Activated T-helper 1 cell treated with Interleukin-2 at 50 U/mL for 16 hours (primary cell): ENCODE results near the gene HSF5.

ENCODE experiments used
- DNase-seq: peaks from one replicate; pipeline ENCODE4 v3.0.0-alpha.2; 2020; ENCODE audit warnings: low read depth

The HSF5 gene, protein sequence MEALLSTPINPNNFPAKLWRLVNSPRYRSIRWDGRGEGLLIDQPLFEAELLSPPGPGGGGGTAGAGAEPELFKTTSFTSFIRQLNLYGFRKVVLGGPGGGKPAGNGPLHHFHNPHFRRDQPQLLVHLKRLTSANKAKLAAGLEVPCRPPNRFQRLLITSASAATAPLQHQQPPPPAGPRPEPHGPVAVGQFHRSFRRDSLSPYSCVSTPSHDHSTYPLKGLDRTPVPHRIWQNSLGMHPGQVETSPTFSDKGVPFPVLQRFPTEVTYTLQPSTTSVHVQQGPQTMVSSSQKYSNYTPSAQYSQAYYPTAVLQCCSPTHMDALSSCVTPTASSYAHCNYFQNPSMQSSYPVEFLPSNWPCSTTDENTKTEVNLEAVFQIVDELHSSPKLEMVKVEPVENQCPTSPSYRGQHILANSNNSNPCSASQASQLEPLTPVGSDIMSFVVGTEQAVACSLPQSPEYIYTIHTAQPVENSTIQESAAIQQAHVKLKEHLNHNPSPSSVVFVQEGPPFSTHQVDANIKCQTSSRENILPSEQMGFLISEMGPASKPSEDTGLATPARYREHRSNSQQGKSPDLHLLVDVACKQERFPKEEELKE

DNA sequence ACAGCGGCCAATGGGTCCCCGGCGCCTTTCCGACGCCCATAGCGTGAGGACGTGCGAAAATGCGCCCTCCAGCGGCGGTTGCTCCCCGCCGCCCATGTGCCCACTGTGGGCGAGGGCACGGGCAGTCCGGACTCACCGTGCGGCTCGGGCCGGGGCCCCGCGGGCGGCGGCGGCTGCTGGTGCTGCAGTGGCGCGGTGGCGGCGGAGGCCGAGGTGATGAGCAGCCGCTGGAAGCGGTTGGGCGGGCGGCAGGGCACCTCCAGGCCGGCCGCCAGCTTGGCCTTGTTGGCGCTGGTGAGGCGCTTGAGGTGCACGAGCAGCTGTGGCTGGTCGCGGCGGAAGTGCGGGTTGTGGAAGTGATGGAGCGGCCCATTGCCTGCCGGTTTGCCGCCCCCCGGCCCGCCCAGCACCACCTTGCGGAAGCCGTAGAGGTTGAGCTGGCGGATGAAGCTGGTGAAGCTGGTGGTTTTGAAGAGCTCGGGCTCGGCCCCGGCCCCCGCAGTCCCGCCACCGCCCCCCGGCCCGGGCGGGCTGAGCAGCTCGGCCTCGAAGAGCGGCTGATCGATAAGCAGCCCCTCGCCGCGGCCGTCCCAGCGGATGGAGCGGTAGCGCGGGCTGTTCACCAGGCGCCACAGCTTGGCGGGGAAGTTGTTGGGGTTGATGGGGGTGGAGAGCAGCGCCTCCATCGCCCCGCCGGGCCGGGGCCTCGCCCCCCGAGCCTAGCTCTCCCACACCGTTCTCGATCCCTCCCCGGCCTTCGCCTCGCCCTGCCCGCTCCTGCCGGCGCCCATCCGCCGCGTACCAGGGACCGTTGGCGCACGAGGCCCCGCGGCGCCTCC lies at the start of gene HSF5:
HSF5 (minus strand) TSS at position 820 of the 839 bp plus-strand sequence; CDS start at position 686, 134 bp downstream.
- peak; percentile 73 for DNase-seq

DNA sequence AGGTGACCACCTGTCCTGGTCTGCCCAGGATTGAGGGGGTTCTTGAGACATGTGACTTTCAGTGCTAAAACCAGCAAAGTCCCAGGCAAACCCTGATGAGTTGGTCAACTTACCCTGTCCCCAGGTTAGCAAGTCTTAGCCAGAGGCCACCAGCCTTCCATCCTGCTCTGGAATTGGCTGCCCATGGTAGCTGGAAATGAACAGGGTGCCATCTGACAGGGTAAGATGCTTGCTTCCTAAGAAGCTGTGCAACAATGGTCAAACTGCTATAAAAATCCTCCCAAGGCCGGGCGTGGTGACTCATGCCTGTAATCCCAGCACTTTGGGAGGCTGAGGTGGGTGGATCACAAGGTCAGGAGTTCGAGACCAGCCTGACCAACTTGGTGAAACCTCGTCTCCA lies 49.1 kb upstream of the HSF5 start:
- DNase-seq = no peak

DNA sequence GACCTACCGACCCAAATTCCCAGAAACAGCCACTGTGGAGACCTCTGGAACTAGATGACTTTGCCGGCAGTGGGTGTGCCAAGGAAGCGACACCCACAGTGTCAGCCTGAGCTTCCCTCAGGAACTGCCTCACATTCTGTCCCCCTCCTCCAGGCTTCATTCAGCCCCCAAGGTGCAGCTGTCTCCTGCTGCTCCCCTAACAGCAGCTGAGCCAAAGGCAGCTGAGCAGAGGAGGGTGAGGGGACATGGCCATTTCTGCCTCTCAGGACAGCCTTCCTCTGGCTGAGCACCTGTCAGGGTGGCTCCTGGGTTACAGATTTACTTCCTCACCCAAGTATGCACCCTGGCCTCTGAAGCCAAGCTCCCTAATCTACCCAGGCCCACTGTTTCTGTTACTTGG lies 48.3 kb upstream of the HSF5 start:
- DNase-seq = no peak

DNA sequence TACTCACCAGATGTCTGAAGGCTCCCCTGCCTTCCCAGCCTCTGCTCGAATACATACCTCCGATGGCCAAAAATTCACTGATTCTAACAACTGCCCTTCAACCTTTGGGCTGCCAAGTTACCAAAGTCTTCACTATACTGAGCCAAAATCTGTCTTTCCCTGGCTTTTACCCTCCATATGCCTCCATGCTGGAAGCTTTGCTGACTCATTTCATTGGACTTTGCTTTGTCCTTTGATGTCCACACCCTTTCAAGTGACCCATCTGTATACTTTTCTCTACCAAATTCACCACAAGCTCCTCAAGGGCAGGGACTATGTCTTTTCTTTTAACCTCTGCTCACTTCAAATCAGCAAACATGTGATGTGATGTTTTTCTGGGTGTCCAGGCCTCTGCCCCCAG lies 47.2 kb upstream of the HSF5 start:
- no peak for DNase-seq

DNA sequence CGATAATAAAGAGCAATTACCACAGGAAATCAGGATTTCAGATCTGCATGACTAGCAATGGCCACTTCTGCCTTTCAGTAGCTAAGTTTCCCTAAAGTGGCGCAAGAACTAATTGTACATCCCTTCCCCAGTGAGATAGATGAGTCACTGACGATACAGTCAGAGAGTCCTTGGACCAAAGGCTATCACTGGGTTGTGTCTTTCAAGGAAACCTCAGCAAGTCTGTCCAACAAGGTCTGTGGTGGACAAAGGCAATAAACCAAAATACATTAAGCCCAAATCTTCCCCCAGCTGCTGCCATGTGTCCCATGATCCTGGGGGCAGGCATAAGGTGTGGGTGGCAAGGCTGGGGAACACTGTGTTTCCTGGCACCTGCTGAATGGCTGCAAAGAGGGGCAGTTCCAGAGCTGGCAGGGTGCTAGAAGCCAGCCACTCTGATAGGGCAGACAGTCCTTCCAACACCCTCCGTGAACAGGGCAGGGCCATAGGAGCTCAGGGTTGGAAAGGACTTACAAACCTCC lies 46.8 kb upstream of the HSF5 start:
- DNase-seq = no peak

DNA sequence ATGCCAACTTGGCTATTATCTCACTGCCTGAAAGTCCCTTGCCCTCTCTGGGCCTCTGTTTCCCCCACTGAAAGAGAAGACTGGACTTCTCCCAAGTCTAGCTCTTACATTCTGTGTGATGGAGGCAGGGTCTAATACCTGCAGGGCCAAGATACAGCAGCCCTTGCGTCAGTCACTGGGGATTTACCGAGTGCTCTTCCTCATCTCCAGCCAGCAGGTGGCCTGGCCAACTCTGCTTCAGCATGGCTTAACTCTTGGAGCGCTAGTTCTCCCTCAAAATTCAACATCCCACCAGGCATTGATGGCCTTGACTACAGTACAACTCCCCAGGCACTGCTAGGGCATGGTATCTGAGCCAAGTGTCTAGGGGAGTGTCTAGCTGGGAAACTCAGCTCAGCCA lies 46.1 kb upstream of the HSF5 start:
- no peak for DNase-seq

DNA sequence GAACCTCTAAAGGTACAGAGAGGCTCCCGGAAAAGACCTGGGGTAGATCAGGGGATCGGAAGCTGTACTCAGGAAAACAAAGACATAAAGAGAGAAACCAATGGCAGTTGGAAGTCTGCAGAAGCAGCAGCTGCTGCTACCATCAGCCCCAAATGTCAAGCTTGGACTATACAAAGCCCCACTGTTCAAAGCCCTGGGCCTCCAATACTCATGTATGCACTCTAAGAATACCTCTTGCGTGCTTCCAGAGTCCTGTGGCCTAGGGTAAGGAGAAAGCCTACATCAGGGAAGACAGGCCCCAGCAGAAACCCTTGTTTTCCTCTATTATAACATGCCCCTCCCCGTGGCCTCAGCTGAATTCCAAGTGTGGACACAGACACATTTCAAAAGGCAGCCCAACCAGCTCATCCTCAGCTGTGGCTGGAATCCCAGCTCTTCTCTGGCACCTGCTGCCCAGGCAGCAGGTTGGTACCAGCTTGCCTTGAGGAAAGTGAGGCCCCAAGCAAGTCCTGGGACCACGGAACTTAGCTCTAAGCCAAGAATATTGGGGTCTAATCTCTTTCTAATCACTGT lies 45.5 kb upstream of the HSF5 start:
- no peak for DNase-seq

DNA sequence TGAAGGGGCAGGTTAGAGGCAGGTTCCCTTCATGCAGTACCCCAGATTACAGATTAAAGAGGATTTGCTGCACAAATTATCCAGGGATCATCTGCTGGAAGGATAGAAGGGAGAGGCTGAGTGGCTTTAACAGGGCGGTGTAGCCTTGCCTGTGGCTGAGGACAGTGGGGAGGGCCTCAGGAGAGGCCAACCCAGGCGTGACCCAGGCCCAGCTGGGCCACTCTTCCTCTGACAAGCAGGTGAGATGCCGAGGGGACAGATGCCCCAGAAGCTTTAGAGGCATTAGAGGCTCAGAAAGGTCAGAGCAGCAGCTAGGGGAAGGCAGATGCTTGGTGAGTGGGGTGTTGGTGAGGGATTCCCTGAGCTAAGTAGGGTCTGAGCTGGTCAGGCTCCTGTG lies 44.3 kb upstream of the HSF5 start:
- DNase-seq = no peak

DNA sequence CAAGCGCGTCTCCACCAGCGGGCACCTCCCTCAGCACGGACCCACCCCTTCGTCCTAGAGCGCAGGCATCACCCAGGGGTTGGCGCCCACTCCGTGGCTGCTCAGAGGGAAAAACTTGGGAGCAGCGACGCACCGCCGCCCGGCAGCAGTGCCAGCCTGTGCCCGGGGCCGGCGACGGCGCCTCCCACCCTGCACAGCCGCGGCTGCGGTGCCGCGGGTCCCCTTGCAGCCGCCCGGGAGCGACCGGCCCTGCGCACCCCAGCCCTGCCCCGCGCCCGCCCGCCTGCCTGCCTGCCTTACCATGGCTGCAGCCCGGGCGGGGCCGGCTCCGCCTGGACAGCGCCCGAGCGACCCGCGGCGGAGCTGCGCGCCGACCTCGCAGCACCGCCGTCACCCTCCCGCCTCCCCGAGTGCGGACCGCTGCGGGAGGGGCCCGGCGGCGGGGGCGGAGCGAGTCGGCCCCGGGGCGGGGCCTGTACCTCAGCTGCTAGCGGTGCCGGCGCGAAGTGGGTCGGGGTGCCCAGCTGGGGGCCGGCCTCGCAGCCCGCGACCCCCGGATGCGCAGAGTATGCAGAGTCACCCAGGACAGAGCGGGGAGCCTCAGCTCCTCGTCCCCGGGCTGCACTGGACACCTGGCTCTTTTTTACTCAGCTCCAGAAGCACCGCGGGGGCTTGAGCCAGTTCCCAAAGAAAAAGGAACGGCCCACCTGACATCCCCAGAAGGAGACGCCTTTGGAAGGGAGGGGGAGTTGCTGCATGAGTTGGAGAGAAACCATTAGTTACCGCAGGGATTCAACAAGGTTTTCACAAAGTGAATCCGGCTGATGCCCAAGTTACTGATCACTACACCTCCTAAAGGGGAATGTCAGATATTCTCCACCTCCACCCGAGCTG lies 43.7 kb upstream of the HSF5 start:
- peak; percentile 59 for DNase-seq

DNA sequence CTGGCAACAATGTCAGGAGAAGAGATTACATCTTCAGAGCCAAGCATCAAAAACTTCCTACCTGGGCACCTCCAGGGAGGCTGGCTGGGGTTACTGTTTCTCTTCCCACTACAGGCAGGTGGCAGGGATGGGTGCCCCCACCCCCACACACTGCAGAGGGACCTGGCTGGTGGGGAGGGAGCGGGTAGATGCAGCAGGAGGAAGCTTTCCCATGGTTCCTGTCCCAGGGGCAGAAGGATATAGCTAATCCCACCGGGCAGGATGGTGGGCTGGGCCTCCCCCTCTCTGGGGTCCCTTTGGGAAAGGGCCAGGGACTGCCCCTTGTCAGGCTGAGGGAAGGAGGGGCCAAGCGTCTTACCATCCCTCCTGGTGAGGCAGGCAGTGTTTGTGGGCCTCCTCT lies 42.9 kb upstream of the HSF5 start:
- DNase-seq = no peak

DNA sequence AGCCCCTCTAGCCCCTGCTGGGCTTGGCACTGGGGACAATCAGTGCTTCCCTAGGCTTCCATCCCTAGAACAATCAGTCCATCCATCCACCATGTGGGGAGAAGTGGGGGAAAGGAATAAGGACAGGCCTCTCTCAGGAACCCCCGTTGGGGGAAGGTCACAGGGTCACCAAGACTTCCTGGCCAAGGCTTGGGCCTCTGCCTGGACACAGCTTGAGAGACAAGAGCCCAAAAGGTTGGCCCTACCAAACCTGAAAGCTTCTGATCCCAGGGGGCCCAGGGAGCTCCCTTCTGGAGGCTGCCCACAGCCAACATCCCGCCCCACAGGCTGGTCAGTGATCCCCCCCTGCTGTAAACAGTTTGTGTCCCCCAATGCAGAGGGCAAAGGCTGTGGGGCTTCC lies 42.4 kb upstream of the HSF5 start:
- DNase-seq = no peak

DNA sequence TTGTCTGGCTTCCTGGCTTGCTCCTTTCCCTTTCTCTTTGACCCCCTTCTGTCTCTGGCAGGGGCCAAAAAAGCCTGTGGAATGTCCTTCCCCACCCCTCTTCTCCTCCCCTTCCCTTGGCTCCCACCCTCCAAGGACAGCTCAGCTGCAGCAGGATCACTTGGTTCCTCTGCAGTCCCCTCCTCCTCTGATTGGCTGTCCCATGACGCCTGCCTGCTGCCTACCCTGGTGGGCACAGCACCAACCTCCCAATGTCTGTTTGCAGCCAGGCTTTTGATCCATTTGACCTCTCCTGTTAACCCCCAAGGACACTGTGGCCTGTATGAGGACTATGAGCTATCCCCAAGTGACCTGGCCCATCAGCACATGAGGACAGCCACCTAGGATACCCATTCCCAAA lies 41.1 kb upstream of the HSF5 start:
- no peak for DNase-seq

DNA sequence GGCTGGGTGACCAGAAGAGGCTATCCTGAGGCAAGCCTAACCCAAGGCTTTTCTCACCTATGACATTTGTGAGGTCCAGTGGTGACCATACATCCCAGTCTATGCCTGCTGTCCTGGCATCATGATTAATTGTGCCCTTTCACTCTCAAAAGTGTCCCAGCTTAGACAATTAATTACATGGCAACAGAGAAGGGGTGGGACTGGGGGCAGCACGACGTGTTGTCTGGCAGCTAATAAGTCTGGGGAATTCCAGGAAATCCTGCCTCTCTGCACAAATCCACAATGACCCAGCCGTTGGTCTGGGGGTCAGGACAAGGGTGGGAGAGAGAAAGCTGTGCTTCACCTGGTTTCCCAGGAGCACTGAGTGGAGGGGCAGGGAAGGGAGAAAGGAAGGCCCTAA lies 40.2 kb upstream of the HSF5 start:
- no peak for DNase-seq

DNA sequence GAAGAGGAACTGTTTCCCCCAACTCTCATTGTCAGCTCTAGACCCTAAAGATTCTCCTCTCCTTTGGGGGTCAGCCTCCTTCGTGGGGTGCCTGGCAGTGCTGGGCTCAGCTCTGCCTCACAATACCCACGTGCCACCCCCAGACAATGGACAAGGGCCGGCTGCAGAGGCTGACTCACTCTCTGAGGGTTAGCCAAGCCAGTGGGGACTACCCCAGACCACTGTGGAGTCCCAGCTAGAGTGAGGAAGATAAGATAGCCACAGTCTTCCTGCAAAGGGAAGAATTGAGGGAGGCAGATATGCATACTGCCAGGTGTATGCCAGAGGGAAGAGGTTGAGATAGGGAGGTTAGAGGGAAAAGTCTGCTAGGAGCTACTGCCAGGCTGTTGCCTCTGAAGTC lies 39.7 kb upstream of the HSF5 start:
- DNase-seq = no peak

DNA sequence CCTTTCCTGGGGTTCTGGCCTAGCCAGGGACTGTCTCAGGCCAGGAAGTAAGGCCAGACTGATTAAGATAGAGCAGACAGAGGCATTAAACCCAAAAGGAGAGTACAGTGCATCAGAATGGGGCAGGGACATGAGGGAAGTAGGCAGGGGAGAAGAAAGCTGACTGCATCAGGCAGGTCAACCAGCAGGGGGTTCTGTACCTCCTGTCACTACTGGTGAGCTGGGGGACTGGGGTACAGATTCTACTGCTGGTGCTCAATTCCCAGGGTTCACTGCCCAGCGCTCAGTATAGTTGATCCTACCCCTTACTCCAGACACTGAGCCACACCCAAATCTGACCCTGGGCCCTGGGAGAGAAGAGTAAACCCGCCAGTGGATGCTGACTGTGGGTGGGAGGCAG lies 39.1 kb upstream of the HSF5 start:
- no peak for DNase-seq

DNA sequence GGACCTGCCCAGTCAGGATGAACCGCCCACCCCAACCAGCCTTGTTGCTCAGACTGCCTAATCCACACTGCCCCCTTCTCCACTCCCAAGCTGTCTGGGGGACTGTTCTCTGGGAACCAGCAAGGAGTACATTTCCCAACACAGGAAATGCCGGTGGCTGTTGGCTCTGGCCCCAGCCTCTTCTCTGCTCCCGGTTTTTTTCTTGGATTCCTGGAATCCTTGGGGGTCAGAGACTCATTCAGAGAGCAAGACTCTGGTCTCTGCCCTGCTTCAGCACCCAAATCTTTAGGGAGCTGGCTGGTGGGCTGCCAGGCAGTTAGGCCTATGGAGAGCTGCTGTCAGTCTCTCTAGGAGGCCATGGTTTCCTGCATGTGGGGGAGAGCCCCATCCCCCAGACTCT lies 37.0 kb upstream of the HSF5 start:
- no peak for DNase-seq

DNA sequence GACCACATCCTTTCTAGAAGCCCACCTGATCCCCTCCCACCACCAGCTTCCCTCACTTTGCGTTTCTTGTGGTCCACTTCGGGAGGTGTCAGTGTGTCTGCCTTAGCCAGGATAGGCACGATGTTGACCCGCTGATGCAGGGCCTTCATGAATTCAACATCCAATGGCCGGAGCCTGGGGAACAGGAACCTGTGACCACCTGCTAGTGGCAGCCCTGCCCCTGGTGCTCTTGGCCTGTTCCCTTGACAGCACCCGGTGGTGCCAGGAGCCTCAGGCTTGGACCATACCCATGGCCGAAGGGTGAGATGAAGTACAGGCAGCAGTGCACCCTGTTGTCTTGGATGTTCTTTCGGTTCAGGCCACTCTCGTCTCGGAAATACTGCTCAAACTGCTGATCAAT lies 33.5 kb upstream of the HSF5 start:
- no peak for DNase-seq

DNA sequence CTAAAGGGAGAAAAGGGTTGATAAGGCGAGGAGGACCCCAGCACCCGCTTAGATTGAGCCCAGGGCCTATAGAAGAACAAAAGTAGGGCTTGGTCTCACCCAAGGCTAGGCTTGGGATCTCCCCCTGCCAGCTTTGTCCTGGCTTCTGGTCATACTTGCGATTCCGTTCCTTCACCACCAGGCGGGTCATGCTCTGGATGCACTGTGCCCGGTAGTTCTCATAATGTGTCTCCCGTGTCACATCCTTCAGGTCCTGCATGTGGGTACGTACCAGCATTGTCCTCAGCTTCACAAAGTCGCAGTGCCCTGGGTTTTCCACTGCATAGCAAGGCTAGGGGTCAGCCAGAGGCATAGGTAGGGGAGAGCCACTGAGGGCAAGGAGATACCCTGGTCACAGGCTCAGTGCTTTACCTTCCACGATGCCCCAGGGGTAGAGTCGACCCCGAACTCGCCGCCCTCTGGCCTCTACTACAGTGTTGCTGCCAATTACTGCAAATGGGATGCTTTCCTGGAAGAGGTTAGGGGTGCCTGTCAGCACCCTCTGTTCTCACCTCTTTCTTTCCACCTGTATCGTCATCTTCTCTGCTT lies 32.7 kb upstream of the HSF5 start:
- DNase-seq = no peak

DNA sequence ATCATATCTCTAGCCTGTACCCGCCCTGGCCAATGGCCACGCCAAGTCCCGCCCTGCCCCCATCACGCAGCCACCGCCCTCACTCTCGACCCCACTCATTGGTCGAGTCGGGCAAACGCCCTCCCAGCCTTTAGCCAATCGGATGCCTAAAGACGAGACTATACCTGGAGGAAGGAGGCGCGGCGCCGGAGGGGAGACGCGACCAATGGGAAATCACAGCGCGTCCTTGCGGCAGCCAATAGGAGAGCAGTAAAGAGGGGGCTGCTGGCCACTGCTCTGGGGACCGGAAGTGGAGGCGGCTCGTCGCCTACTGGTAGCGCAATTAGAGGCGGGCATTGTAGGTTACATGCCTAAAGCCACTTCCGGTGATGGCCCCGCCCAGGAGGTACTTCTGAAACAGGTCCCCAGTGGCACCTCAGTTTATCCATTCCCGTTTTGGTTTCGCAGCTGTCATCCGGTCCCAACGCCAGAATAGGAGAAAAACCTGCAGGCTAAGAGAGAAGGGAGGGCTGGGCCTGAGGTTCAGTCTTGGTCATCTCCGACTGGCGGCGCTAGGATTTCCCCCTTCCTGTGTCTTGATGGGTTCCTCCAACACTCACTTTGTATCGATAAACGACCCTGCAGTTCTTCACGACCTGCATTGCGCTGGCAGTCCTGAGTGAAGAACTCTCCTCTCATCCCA lies 29.9 kb upstream of the HSF5 start:
- DNase-seq = peak; percentile 99

DNA sequence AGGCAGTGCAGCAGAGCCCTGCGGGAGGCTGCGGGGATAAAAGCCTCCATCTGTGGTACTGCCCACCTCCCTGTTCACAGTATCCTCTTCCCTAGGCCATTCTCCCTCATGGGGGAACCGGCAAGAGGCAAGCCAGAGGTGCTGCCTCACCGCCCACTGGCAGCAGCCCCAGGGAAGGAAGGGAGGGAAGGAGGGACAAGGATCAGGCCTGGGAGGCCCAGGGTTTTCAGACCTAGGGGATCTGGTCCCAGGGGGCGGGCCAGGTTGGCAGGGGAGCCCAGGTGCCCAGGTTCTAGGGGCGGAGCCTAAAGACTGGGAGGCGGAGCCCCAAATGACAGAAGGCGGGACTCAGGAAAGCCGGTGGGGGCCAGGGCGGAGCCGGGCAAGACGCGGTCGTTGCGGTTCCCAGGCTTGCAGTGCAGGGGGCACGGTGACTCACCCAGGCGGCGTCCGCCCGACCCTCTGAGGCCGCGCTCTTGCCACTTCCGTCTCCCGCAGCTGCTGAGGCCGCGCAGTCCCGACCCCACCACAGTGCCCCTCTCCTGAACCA lies 29.2 kb upstream of the HSF5 start:
- DNase-seq = no peak
